Suprapubic skin (tissue), 4 donors: Measurements from ENCODE around the gene ERI3.

ENCODE experiments used
- CTCF ChIP-seq, 2 donors: fragments of 200-600 bp in 1 of 2; fragments of 450-650 bp in 1 of 2; sonication (generic) in 1 of 2; IDR thresholded peaks; one replicate each; pipeline ENCODE4 v1.5.1; 2016 to 2019; ENCODE audit warnings: antibody characterized with exemption in 2 of 2, mild to moderate bottlenecking in 1 of 2, moderate library complexity in 1 of 2
- EP300 ChIP-seq: sonication (generic); formaldehyde crosslinking; IDR thresholded peaks from one replicate; pipeline ENCODE4 v1.6.1; 2017; ENCODE audit warnings: antibody characterized with exemption
- POLR2A ChIP-seq, 2 donors: fragments of 450-650 bp; IDR thresholded peaks; one replicate each; pipeline ENCODE4 v1.6.1; 2017; ENCODE audit warnings: antibody characterized with exemption in 2 of 2, mild to moderate bottlenecking in 2 of 2, moderate library complexity in 2 of 2
- POLR2AphosphoS5 ChIP-seq, 3 donors: sonication (generic); formaldehyde crosslinking; IDR thresholded peaks; one replicate each; pipeline ENCODE4 v1.6.1; 2017; ENCODE audit warnings: antibody characterized with exemption in 3 of 3

- TF ChIP-seq CTCF (IDR thresholded peaks at IDR 0.05) (no peak), POLR2A (IDR thresholded peaks at IDR 0.05) (no peak), EP300 (no peak), POLR2AphosphoS5 (IDR thresholded peaks at IDR 0.05) (no peak)
Observed at GRCh38 chr1:44249543-44249942, 105.5 kb downstream of the ERI3 start.
